Measurements from ENCODE around the gene RNF130.

RNF130 gene, protein sequence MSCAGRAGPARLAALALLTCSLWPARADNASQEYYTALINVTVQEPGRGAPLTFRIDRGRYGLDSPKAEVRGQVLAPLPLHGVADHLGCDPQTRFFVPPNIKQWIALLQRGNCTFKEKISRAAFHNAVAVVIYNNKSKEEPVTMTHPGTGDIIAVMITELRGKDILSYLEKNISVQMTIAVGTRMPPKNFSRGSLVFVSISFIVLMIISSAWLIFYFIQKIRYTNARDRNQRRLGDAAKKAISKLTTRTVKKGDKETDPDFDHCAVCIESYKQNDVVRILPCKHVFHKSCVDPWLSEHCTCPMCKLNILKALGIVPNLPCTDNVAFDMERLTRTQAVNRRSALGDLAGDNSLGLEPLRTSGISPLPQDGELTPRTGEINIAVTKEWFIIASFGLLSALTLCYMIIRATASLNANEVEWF

GRCh38 chr5:180071531-180072255 is at the start of gene RNF130:
Gene RNF130, minus strand, starts transcription at chr5:180071759. Its CDS starts 57 bp downstream, at chr5:180071702.
- ATAC-seq = peak; percentile 87

DNA sequence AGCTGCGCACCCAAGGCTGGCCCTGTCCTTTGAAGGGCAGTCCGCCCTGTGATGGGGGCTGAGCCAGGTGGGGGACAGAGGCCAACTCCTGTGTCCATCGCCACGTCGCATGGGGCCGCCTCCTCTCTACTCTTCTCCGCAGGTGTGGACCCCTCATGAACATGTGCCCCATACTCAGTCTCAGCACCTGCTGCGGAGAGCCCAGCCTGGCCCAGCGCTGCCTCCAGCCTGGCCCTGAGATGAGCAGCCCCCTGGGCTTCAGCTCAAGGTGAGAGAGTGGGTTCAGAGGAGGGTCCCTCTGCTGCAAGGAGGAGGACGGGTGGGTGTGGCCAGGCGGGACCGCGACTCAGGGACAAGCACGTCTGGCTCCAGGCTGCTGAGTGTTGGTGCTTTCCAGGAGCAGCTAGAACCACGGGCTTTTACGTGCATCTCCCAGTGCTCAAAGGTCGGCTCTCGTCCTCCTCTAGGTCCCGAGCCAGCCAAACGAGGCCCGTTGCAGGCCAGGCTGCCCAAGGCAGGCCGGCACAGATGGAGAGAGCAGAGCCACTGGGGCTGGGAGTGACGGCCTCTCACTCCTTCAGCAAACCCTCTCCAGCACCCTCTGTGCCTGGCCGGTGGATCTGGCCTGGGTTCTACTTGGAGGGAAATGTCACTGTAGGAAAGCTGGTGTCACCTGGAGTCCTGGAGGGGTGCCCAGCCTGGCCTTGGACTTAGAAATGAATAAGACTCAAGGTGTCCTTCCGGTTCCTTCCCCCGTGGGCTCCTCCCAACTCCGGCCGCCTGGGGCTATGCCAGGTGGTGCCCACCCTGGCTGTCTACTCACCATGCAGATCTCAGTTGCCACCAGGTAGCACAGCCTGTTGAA is 48.9 kb upstream of the RNF130 start:
- Mint-ChIP-seq H3K27ac (no peak overlapping the region), H3K36me3 (no peaks in the 10 kb centered on the region), H3K9me3 (no peaks in the 10 kb centered on the region), H3K4me1 (no peaks in the 10 kb centered on the region), H3K27me3 (peaks cover 35% of the 10 kb centered on the region), H3K4me3 (no peak overlapping the region)
- ATAC-seq = no peak

More at GRCh38 chr5:180071531-180072255, at the start of gene RNF130:
- no peaks in the 10 kb centered on the region for H3K9me3 Mint-ChIP-seq
- H3K36me3 Mint-ChIP-seq = no peaks in the 10 kb centered on the region
- H3K27me3 Mint-ChIP-seq = no peaks in the 10 kb centered on the region
- peak within 1 kb of the TSS; percentile 77 for H3K27ac Mint-ChIP-seq
- peak within 1 kb of the TSS; percentile 90 for H3K4me3 Mint-ChIP-seq
- peaks cover 30% of the 10 kb centered on the region for H3K4me1 Mint-ChIP-seq

GRCh38 chr5:180119903-180120236 is 48.3 kb upstream of the RNF130 start:
- H3K4me3 Mint-ChIP-seq = no peak overlapping the region
- peaks cover 35% of the 10 kb centered on the region for H3K27me3 Mint-ChIP-seq
- ATAC-seq = no peak
- H3K27ac Mint-ChIP-seq = no peak overlapping the region
- no peaks in the 10 kb centered on the region for H3K4me1 Mint-ChIP-seq
- no peaks in the 10 kb centered on the region for H3K36me3 Mint-ChIP-seq
- no peaks in the 10 kb centered on the region for H3K9me3 Mint-ChIP-seq

- peak; percentile 21 for ATAC-seq
- Mint-ChIP-seq H3K9me3 (no peaks in the 10 kb centered on the region), H3K36me3 (no peaks in the 10 kb centered on the region), H3K27ac (no peak overlapping the region), H3K27me3 (peaks cover 32% of the 10 kb centered on the region), H3K4me1 (no peaks in the 10 kb centered on the region), H3K4me3 (no peak overlapping the region)
Observed at GRCh38 chr5:180119031-180119902, 47.7 kb upstream of the RNF130 start.

GRCh38 chr5:180118391-180118791 is 46.8 kb upstream of the RNF130 start:
- Mint-ChIP-seq H3K27me3 (peaks cover 31% of the 10 kb centered on the region), H3K4me3 (no peak overlapping the region), H3K27ac (no peak overlapping the region), H3K9me3 (no peaks in the 10 kb centered on the region), H3K36me3 (no peaks in the 10 kb centered on the region), H3K4me1 (no peaks in the 10 kb centered on the region)
- no peak for ATAC-seq

GRCh38 chr5:180117000-180117725 is 45.6 kb upstream of the RNF130 start:
- no peak for ATAC-seq
- peaks cover 37% of the 10 kb centered on the region for H3K27me3 Mint-ChIP-seq
- peaks cover 5% of the 10 kb centered on the region for H3K36me3 Mint-ChIP-seq
- no peak overlapping the region for H3K27ac Mint-ChIP-seq
- no peaks in the 10 kb centered on the region for H3K9me3 Mint-ChIP-seq
- H3K4me3 Mint-ChIP-seq = no peak overlapping the region
- peaks cover 5% of the 10 kb centered on the region for H3K4me1 Mint-ChIP-seq

GRCh38 chr5:180116077-180116999 is 44.8 kb upstream of the RNF130 start:
- Mint-ChIP-seq H3K4me3 (no peak overlapping the region), H3K36me3 (peaks cover 5% of the 10 kb centered on the region), H3K9me3 (no peaks in the 10 kb centered on the region), H3K4me1 (peaks cover 5% of the 10 kb centered on the region), H3K27me3 (peaks cover 37% of the 10 kb centered on the region), H3K27ac (no peak overlapping the region)
- no peak for ATAC-seq

- Mint-ChIP-seq H3K4me3 (no peak overlapping the region), H3K27ac (no peak overlapping the region), H3K4me1 (peaks cover 5% of the 10 kb centered on the region), H3K27me3 (peaks cover 35% of the 10 kb centered on the region), H3K36me3 (peaks cover 5% of the 10 kb centered on the region), H3K9me3 (no peaks in the 10 kb centered on the region)
- no peak for ATAC-seq
Observed at GRCh38 chr5:180115326-180116076, 43.9 kb upstream of the RNF130 start.

DNA sequence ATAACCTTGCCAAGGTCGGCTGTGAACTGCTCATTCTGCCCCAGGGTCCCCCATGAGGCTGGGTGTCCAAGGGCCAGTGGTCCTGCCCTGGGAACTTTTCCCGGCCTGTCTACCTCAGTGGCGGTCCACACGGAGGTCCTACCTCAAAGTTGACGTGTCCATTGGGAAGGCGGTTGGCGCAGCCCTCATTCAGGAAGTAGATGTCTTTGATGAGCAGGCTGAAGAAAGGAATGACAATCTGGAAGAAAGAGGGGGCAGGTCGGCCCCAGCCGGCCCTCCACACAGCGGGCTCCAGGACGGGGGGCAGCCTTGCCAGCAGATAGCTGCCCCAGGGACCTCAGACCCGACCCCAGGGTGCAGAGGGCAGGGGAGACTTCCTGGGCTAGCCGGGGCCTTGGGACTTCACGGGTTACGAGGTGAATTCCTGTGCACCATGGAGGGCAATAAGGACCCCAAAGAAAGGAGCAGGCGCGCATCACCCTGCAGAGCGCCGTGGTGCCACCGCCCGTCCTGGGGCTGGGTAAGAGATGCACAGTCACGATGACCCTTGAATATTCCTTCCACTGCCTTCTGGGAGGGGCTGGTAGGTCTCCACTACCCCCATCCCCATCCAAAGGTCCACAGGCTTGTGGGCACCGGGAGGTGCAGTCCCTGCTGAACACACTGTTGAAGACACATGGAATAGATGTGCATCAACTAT is 42.9 kb upstream of the RNF130 start:
- Mint-ChIP-seq H3K4me1 (peaks cover 5% of the 10 kb centered on the region), H3K27me3 (peaks cover 27% of the 10 kb centered on the region), H3K27ac (no peak overlapping the region), H3K4me3 (no peak overlapping the region), H3K36me3 (peaks cover 5% of the 10 kb centered on the region), H3K9me3 (no peaks in the 10 kb centered on the region)
- ATAC-seq = no peak

GRCh38 chr5:180113660-180114303 is 42.2 kb upstream of the RNF130 start:
- peaks cover 5% of the 10 kb centered on the region for H3K36me3 Mint-ChIP-seq
- H3K27me3 Mint-ChIP-seq = peaks cover 28% of the 10 kb centered on the region
- no peak overlapping the region for H3K4me3 Mint-ChIP-seq
- peaks cover 5% of the 10 kb centered on the region for H3K4me1 Mint-ChIP-seq
- no peak overlapping the region for H3K27ac Mint-ChIP-seq
- H3K9me3 Mint-ChIP-seq = no peaks in the 10 kb centered on the region
- ATAC-seq = no peak

- Mint-ChIP-seq H3K4me1 (peaks cover 5% of the 10 kb centered on the region), H3K4me3 (no peak overlapping the region), H3K9me3 (peaks cover 8% of the 10 kb centered on the region), H3K27me3 (peaks cover 26% of the 10 kb centered on the region), H3K27ac (no peak overlapping the region), H3K36me3 (peaks cover 10% of the 10 kb centered on the region)
- ATAC-seq = no peak
Observed at GRCh38 chr5:180112181-180112861, 40.8 kb upstream of the RNF130 start.

Measured in stimulated activated memory B cell treated with anti-CD40 and anti-IgM and Interleukin-4, amounts not matched to agents 10 μg/mL and 1 μg/mL and 100 μg/mL, for 72 hours (primary cell).